Measurements from ENCODE around the gene CPEB3.
"Not testable (repeated sequence)": the region's sequence is repeated elsewhere in the genome, so short reads cannot be mapped to it uniquely, and the experiment has no call there.

The CPEB3 gene

GRCh38 chr10:92121686-92122492, 169.0 kb downstream of the CPEB3 start:
- no peak overlapping the region for H3K4me3 ChIP-seq (ENCODE audit: low read length)
- no peak for DNase-seq (ENCODE audit: low read depth, low spot score)

DNA sequence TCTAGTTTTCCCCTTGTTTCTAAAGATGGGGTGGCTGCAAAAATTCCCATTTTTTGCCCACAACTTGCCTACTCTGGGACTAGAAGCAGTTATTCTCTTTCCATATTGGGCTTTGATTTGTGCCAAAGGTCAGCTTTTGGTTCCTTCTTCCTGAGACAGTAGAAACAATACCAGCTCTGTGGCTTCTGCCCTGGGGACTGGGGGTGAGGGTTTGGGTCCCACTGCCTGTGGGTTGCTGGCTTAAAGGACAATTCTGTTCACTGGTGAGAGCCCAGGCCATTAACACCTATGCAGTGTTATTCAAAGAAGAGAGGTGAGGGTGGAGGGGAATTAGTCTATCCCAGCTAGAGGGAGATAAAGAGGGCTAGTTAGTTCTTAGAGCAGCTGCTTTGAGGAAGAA, 171.5 kb downstream of the CPEB3 start:
- no peak for DNase-seq (ENCODE audit: low read depth, low spot score)
- no peak overlapping the region for H3K4me3 ChIP-seq (ENCODE audit: low read length)

GRCh38 chr10:92114917-92115316, 176.0 kb downstream of the CPEB3 start:
- not testable (repeated sequence) for H3K4me3 ChIP-seq (ENCODE audit: low read length); DNase-seq (ENCODE audit: low read depth, low spot score)

- no peak for DNase-seq (ENCODE audit: low read depth, low spot score)
- H3K4me3 ChIP-seq (ENCODE audit: low read length), result no peak overlapping the region
Observed at GRCh38 chr10:92113911-92114600, 176.8 kb downstream of the CPEB3 start.

GRCh38 chr10:92112462-92112861, 178.4 kb downstream of the CPEB3 start:
- H3K4me3 ChIP-seq (ENCODE audit: low read length), result no peak overlapping the region
- no peak for DNase-seq (ENCODE audit: low read depth, low spot score)

DNA sequence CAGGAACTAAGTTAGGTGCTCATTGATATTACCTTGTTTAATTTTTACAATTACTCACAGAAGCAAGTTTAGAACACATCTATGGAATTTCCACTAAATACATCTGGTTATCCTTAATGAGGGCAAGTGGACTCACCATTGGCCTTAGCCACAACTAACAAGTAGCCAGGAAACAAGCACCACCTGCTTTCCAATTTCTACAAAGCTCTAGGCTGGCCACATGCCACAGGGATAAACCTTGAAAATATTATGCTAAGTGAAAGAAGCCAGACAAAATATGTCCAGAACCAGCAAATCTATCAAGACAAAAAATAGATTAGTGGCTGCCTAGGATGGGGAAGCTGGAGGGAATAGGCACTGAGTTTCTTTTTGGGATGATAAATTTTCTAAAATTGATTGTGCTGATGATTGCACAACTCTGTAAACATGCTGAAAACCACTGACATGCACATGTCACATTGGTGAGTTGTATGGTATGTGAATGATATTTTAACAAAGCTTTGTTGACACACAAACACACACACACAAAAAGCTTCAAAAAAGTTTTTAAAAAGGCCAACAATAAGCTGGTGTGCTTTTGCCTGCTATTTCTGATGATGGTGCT, 179.4 kb downstream of the CPEB3 start:
- H3K4me3 ChIP-seq (ENCODE audit: low read length), result no peak overlapping the region
- DNase-seq (ENCODE audit: low read depth, low spot score), result no peak

GRCh38 chr10:92110039-92110794, 180.7 kb downstream of the CPEB3 start:
- H3K4me3 ChIP-seq (ENCODE audit: low read length), result no peak overlapping the region
- no peak for DNase-seq (ENCODE audit: low read depth, low spot score)

GRCh38 chr10:92108747-92109146, 182.1 kb downstream of the CPEB3 start:
- no peak for DNase-seq (ENCODE audit: low read depth, low spot score)
- no peak overlapping the region for H3K4me3 ChIP-seq (ENCODE audit: low read length)

DNA sequence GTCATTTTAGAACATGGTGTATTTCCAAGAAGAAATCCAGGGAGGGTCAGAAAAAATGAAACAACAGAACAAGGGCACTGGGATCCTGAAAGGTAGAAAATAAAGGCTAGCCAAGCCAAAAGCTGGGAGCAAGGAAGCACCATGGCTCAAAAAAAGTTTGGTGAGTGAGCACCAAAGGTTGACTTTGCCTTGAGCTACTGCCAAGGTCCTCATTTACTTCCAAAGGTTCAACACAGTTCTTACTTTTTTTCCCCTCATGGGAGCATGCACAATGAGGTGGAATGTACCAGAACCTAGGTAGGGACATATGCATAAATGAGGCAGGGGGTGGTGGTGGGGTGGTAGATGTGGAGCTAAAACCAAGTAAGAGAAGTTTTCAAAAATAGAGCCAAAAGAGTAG, 182.8 kb downstream of the CPEB3 start:
- no peak for DNase-seq (ENCODE audit: low read depth, low spot score)
- no peak overlapping the region for H3K4me3 ChIP-seq (ENCODE audit: low read length)

DNA sequence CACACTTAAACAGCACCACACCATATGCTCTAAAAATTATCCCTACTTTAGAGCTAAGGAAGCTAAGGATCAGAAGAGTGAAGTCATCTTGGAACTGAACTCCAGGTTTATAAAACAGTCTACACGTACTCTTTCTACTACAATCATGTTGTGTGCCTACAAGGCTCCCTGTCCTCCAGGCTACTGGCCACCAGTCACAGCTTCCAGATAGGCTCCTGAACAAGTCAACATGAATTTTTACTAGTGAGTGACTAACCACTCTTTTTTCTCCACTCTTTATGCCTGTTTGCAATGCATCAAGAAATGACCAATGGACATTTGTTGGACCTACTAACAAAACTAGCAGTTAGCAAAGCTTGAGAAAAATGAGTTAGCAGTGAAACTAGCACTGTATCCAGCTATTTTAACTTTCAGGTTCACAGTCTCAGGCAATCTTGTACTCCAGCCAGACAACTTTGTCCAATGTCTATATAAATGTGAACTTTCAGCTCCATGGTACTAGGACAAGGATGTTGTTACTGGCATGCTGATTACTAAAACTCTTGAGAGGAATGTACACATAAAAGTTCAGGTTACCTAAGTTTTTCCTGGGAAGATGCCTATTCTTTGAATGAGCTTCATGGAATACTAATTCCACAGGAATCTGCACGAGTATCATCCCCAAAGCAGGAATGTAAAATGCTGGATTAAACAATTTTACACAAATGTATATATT, 187.3 kb downstream of the CPEB3 start:
- H3K4me3 ChIP-seq (ENCODE audit: low read length), result no peak overlapping the region
- DNase-seq (ENCODE audit: low read depth, low spot score), result no peak

GRCh38 chr10:92102601-92103213, 188.2 kb downstream of the CPEB3 start:
- DNase-seq (ENCODE audit: low read depth, low spot score), result no peak
- no peak overlapping the region for H3K4me3 ChIP-seq (ENCODE audit: low read length)

DNA sequence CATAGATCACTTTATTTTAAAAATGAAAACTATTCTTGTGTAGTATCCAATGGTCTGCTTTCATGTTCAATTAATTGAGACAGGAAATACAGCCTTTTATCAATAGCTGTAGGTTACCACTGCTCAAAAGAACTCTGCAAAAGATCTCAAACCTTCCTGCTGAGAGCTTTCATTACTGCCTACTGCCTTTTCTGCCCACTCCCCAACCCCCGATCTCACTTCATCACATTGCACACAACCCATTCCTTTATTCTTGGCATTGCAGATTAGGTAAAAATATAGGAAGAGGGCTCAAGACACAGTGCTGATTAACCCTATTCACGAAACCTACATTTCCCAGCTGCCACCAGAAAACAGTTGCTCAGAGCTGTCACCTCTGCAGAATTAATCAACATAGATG, 195.9 kb downstream of the CPEB3 start:
- no peak for DNase-seq (ENCODE audit: low read depth, low spot score)
- H3K4me3 ChIP-seq (ENCODE audit: low read length), result no peak overlapping the region

- no peak overlapping the region for H3K4me3 ChIP-seq (ENCODE audit: low read length)
- no peak for DNase-seq (ENCODE audit: low read depth, low spot score)
Observed at GRCh38 chr10:92091965-92092364, 198.9 kb downstream of the CPEB3 start.

GRCh38 chr10:92087750-92088395, 203.0 kb downstream of the CPEB3 start:
- H3K4me3 ChIP-seq (ENCODE audit: low read length), result no peak overlapping the region
- DNase-seq (ENCODE audit: low read depth, low spot score), result peak; percentile 76

GRCh38 chr10:92082583-92083280, 208.1 kb downstream of the CPEB3 start:
- no peak for DNase-seq (ENCODE audit: low read depth, low spot score)
- H3K4me3 ChIP-seq (ENCODE audit: low read length), result no peak overlapping the region

DNA sequence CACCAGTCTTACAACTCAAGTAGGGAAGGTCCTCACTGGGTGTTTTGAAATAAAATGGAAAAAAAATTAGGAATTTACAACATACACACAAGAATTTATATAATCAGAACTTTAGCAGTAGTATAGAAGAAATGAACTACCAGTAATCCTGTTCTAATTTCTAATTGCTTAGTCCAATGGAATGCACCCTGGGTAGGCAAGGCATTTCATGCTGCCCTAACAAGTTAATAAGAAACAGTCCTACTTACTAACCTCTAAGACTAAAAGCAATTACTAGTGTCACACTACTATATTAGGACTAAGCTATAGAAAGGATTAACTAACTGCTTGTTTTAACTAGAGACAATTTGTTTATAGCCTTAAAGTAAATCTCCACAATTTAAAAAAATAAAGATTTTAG, 209.2 kb downstream of the CPEB3 start:
- DNase-seq (ENCODE audit: low read depth, low spot score), result no peak
- no peak overlapping the region for H3K4me3 ChIP-seq (ENCODE audit: low read length)

GRCh38 chr10:92080244-92080643, 210.6 kb downstream of the CPEB3 start:
- no peak for DNase-seq (ENCODE audit: low read depth, low spot score)

GRCh38 chr10:92079003-92079402, 211.9 kb downstream of the CPEB3 start:
- no peak for DNase-seq (ENCODE audit: low read depth, low spot score)
- no peak overlapping the region for H3K4me3 ChIP-seq (ENCODE audit: low read length)

More at GRCh38 chr10:92080244-92080643, 210.6 kb downstream of the CPEB3 start:
- no peak overlapping the region for H3K4me3 ChIP-seq (ENCODE audit: low read length)
